ENCODE measurements around the gene TMED6. TPM values are rescaled to one million over a fixed set of nuclear protein-coding genes. Genes with fewer than 3 reads are reported as not detected.

TMED6 gene
- total RNA-seq, 4 donors from 2014 or later = 1.3 TPM; not detected in 3

GRCh38 chr16:69382421-69382820 lies 30.8 kb upstream of the TMED6 start:
- ATAC-seq = no peak
- H3K36me3 ChIP-seq = peaks cover 0 to 54% of the 10 kb centered on the region in 2 donors
- no peak overlapping the region for H3K27ac ChIP-seq
- no peak for TF ChIP-seq CTCF (IDR thresholded peaks at IDR 0.05 in 4 of 5, conservative IDR thresholded peaks at IDR 0.05 in 1 of 5)
- no peak for TF ChIP-seq POLR2A (IDR thresholded peaks at IDR 0.05)
- H3K9me3 ChIP-seq = no peaks in the 10 kb centered on the region
- no peak overlapping the region for H3K4me3 ChIP-seq
- no peak for DNase-seq
- in situ Hi-C loops (cut with MboI; ENCODE audit: low sequenced_read_pairs in 4 of 4) = loop anchor here in 1 of 4 donors (25.0 kb wide), 1 partner anchor 380 kb away; the partner anchor contains the start of genes NOB1 and WWP2
- intact Hi-C loops (cut with DNase I; ENCODE audit: low total_unique reads) = no loop called here
- no peaks in the 10 kb centered on the region for H3K27me3 ChIP-seq
- peaks cover 8 to 12% of the 10 kb centered on the region in 2 donors for H3K4me1 ChIP-seq

- Histone ChIP-seq H3K27me3 (no peaks in the 10 kb centered on the region), H3K36me3 (peaks cover 0 to 54% of the 10 kb centered on the region in 2 donors), H3K4me1 (peaks cover 8 to 10% of the 10 kb centered on the region in 2 donors), H3K9me3 (no peaks in the 10 kb centered on the region), H3K27ac (no peak overlapping the region), H3K4me3 (no peak overlapping the region)
- in situ Hi-C loops (cut with MboI; ENCODE audit: low sequenced_read_pairs in 4 of 4) = loop anchor here in 1 of 4 donors (25.0 kb wide), 1 partner anchor 381 kb away; the partner anchor contains the start of genes NOB1 and WWP2
- DNase-seq (no peak), ATAC-seq (no peak)
- intact Hi-C loops (cut with DNase I; ENCODE audit: low total_unique reads) = no loop called here
- TF ChIP-seq POLR2A (IDR thresholded peaks at IDR 0.05) (no peak), CTCF (IDR thresholded peaks at IDR 0.05 in 4 of 5, conservative IDR thresholded peaks at IDR 0.05 in 1 of 5) (no peak)
Measured at GRCh38 chr16:69381231-69381630, 29.6 kb upstream of the TMED6 start.

- H3K9me3 ChIP-seq = no peaks in the 10 kb centered on the region
- no peak overlapping the region for H3K4me3 ChIP-seq
- H3K36me3 ChIP-seq = peaks cover 0 to 46% of the 10 kb centered on the region in 2 donors
- in situ Hi-C loops (cut with MboI; ENCODE audit: low sequenced_read_pairs in 4 of 4) = loop anchor here in 1 of 4 donors (25.0 kb wide), 1 partner anchor 384 kb away; the partner anchor contains the start of genes NOB1 and WWP2
- no peaks in the 10 kb centered on the region for H3K4me1 ChIP-seq
- no peak overlapping the region for H3K27ac ChIP-seq
- DNase-seq (no peak), ATAC-seq (no peak)
- no peak for TF ChIP-seq CTCF (IDR thresholded peaks at IDR 0.05 in 4 of 5, conservative IDR thresholded peaks at IDR 0.05 in 1 of 5)
- no peak for TF ChIP-seq POLR2A (IDR thresholded peaks at IDR 0.05)
- H3K27me3 ChIP-seq = no peaks in the 10 kb centered on the region
- intact Hi-C loops (cut with DNase I; ENCODE audit: low total_unique reads) = no loop called here
Measured at GRCh38 chr16:69378760-69379159, 27.2 kb upstream of the TMED6 start.

GRCh38 chr16:69378036-69378435 lies 26.4 kb upstream of the TMED6 start:
- peaks cover 0 to 40% of the 10 kb centered on the region in 2 donors for H3K36me3 ChIP-seq
- no peaks in the 10 kb centered on the region for H3K27me3 ChIP-seq
- no peaks in the 10 kb centered on the region for H3K9me3 ChIP-seq
- no peak overlapping the region for H3K27ac ChIP-seq
- DNase-seq = no peak
- intact Hi-C loops (cut with DNase I; ENCODE audit: low total_unique reads) (no loop called here), in situ Hi-C loops (cut with MboI; ENCODE audit: low sequenced_read_pairs in 4 of 4) (loop anchor here in 1 of 4 donors (25.0 kb wide), 1 partner anchor 384 kb away; the partner anchor contains the start of genes NOB1 and WWP2)
- no peak for ATAC-seq
- H3K4me1 ChIP-seq = no peaks in the 10 kb centered on the region
- H3K4me3 ChIP-seq = no peak overlapping the region
- TF ChIP-seq CTCF (IDR thresholded peaks at IDR 0.05 in 4 of 5, conservative IDR thresholded peaks at IDR 0.05 in 1 of 5) (no peak), POLR2A (IDR thresholded peaks at IDR 0.05) (no peak)

Measured in gastrocnemius medialis (tissue), 4 donors.